ENCODE data around the gene NOTCH3.

DNA sequence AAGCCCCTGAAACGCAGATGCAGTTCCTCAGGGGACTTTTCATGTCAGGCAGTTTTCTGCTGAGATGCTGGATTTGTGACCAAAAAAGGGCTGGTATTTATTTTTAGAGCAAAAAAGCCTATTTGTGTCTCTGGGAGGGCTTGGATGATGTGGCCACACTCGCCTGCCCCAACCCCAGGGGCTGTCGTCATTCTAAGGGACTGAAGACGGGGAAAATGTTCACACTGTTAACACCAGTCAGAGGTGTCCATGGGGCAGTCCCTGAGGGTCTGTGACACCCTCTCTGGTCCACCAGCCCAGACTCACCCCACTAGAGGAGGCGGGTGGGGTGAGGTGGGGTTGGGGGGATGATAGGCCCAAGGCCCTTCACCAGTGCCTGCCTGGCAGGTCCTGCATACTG is 47.3 kb upstream of the NOTCH3 start:
- TF ChIP-seq POU2F2 (IDR thresholded peaks at IDR 0.05; ENCODE audit: low read depth, low read length) (no peak), POLR2A (IDR thresholded peaks at IDR 0.05; ENCODE audit: low read depth, low read length) (no peak), SPI1 (IDR thresholded peaks at IDR 0.05; ENCODE audit: low read depth, low read length) (no peak), POLR2AphosphoS5 (IDR thresholded peaks at IDR 0.05; ENCODE audit: low read depth, low read length) (no peak), TAF1 (IDR thresholded peaks at IDR 0.05; ENCODE audit: low read depth, low read length) (no peak)

All from GM12891 (cell line).